ENCODE data around the gene RAB27A. TPM values are rescaled to one million over a fixed set of nuclear protein-coding genes. Genes with fewer than 3 reads are reported as not detected.
"Not testable (repeated sequence)": the region's sequence is repeated elsewhere in the genome, so short reads cannot be mapped to it uniquely, and the experiment has no call there.

The RAB27A gene
- total and polyA plus RNA-seq, 12 donors = 3.0 to 13.9 (median 4.3) TPM

DNA sequence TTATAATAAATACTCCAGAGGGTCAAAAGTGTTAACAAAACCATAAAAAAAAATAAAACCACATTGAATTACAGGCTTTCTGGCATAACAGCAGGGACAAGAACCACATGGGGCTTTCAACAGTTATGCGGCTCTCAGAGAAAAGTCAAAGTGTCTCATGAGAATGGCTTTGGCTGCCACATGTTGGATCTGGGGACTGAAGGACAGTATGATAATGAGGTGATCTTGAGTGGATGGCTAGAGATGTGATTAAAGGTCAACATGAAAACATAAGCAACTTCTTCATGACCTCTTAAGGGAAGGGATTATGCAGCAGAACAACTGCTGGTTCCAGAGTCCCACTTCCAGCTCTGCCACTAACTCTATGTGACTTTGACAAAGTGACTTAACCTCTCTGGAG, 5.2 kb downstream of the RAB27A start:
- intact Hi-C loops (cut with DNase I) = no loop called here
- peak overlapping the region in 1 of 10 donors; percentile 87 for H3K27ac ChIP-seq
- TF ChIP-seq, protein P1, sequence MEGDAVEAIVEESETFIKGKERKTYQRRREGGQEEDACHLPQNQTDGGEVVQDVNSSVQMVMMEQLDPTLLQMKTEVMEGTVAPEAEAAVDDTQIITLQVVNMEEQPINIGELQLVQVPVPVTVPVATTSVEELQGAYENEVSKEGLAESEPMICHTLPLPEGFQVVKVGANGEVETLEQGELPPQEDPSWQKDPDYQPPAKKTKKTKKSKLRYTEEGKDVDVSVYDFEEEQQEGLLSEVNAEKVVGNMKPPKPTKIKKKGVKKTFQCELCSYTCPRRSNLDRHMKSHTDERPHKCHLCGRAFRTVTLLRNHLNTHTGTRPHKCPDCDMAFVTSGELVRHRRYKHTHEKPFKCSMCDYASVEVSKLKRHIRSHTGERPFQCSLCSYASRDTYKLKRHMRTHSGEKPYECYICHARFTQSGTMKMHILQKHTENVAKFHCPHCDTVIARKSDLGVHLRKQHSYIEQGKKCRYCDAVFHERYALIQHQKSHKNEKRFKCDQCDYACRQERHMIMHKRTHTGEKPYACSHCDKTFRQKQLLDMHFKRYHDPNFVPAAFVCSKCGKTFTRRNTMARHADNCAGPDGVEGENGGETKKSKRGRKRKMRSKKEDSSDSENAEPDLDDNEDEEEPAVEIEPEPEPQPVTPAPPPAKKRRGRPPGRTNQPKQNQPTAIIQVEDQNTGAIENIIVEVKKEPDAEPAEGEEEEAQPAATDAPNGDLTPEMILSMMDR (IDR thresholded peaks at IDR 0.05) = no peak
- no peak overlapping the region for H3K4me3 ChIP-seq
- ATAC-seq (no peak), DNase-seq (no peak)
- H3K36me3 ChIP-seq = no peaks in the 10 kb centered on the region
- no peaks in the 10 kb centered on the region for H3K27me3 ChIP-seq
- peaks cover 0 to 89% (median 6%) of the 10 kb centered on the region in 9 donors for H3K4me1 ChIP-seq
- 52 to 69% methylated on average over 1 of the region's 1 CpG for whole genome bisulfite sequencing, 2 donors
- H3K9me3 ChIP-seq = no peaks in the 10 kb centered on the region

GRCh38 chr15:55283379-55284147, 6.0 kb downstream of the RAB27A start:
- H3K4me1 ChIP-seq = peaks cover 0 to 92% (median under 1%) of the 10 kb centered on the region in 9 donors
- intact Hi-C loops (cut with DNase I) = no loop called here
- H3K9me3 ChIP-seq = no peaks in the 10 kb centered on the region

DNA sequence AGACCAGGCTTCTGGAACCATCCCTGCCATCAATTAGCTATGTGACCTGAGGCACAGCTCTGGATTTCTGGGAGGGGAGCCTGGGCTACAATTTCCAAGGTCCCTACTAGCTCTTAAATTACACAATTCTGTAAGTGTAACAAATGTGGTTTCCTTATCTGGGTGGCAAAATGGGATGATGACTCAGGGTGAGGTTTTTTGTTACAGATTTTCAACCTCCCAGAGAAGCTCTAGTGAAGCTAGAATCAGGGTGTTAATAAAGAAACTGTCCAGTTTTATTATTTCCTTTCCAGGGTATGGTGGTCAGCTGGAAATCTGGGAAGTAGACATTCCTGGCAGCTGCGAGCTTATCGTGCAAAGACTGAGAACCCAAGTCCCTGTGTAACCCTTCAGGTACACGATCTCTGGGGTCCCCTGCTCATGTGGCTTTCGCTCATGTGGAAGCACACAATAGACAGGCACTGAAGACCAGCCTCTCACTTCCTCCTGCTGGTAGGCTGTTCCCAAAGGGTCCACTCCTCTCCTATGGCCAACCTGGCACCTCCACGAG, 7.3 kb downstream of the RAB27A start:
- H3K4me1 ChIP-seq = peaks cover 0 to 92% (median 0%) of the 10 kb centered on the region in 9 donors
- intact Hi-C loops (cut with DNase I) = no loop called here
- DNase-seq (no peak), ATAC-seq (peak in 1 of 8 donors; percentile 69)
- H3K27ac ChIP-seq = peak overlapping the region in 1 of 10 donors; percentile 87
- no peaks in the 10 kb centered on the region for H3K27me3 ChIP-seq
- 72 to 75% methylated on average over 5 of the region's 5 CpGs for WGBS, 2 donors
- H3K36me3 ChIP-seq = no peaks in the 10 kb centered on the region
- TF ChIP-seq, protein P1 (IDR thresholded peaks at IDR 0.05) = no peak
- no peaks in the 10 kb centered on the region for H3K9me3 ChIP-seq
- H3K4me3 ChIP-seq = peak overlapping the region in 1 of 10 donors; percentile 23

More at GRCh38 chr15:55283379-55284147, 6.0 kb downstream of the RAB27A start:
- no peak for ATAC-seq
- 88 to 94% methylated on average over 6 of the region's 6 CpGs for WGBS, 2 donors
- DNase-seq = no peak
- H3K4me3 ChIP-seq = no peak overlapping the region
- H3K27me3 ChIP-seq = no peaks in the 10 kb centered on the region
- peak overlapping the region in 1 of 10 donors; percentile 87 for H3K27ac ChIP-seq
- TF ChIP-seq, protein P1 (IDR thresholded peaks at IDR 0.05) = no peak
- no peaks in the 10 kb centered on the region for H3K36me3 ChIP-seq

- H3K36me3 ChIP-seq = no peaks in the 10 kb centered on the region
- H3K27me3 ChIP-seq = no peaks in the 10 kb centered on the region
- DNase-seq = no peak
- H3K4me1 ChIP-seq = peaks cover 0 to 97% (median 0%) of the 10 kb centered on the region in 9 donors
- TF ChIP-seq, protein P1 (IDR thresholded peaks at IDR 0.05) = no peak
- H3K9me3 ChIP-seq = no peaks in the 10 kb centered on the region
- ATAC-seq = no peak
- peak overlapping the region in 1 of 10 donors; percentile 87 for H3K27ac ChIP-seq
- peak overlapping the region in 1 of 10 donors; percentile 23 for H3K4me3 ChIP-seq
- intact Hi-C loops (cut with DNase I) = no loop called here
These were observed 7.9 kb downstream of the RAB27A start for GRCh38 chr15:55281517-55282228.

DNA sequence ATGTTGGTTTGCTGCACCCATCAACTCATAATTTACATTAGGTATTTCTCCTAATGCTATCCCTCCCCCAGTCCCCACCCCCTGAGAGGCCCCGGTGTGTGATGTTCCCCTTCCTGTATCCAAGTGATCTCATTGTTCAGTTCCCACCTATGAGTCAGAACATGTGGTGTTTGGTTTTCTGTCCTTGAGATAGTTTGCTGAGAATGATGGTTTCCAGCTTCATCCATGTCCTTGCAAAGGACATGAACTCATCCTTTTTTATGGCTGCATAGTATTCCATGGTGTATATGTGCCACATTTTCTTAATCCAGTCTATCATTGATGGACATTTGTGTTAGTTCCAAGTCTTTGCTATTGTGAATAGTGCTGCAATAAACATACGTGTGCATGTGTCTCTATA, 9.0 kb downstream of the RAB27A start:
- ATAC-seq; DNase-seq; H3K9me3 ChIP-seq; intact Hi-C loops (cut with DNase I); H3K27me3 ChIP-seq; H3K4me3 ChIP-seq; H3K36me3 ChIP-seq: not testable (repeated sequence)
- Histone ChIP-seq H3K27ac (peak overlapping the region in 1 of 10 donors; percentile 87), H3K4me1 (peaks cover 0 to 98% (median 0%) of the 10 kb centered on the region in 9 donors)
- WGBS, 2 donors = 72 to 82% methylated on average over 2 of the region's 2 CpGs
